GM21528 (cell line): Measurements from ENCODE around the gene SEPHS1.
"Not testable (repeated sequence)": the region's sequence is repeated elsewhere in the genome, so short reads cannot be mapped to it uniquely, and the experiment has no call there.

ENCODE experiments used
- ATAC-seq: cut with Tn5 transposase; IDR thresholded peaks from one replicate; pipeline ENCODE4 v1.9.1; 2021; ENCODE audit warnings: mild to moderate bottlenecking, moderate library complexity; ENCODE audit not compliant: unreplicated experiment, low FRiP score

The SEPHS1 gene

GRCh38 chr10:13291821-13292773, 56.0 kb downstream of the SEPHS1 start:
- ATAC-seq: no peak

DNA sequence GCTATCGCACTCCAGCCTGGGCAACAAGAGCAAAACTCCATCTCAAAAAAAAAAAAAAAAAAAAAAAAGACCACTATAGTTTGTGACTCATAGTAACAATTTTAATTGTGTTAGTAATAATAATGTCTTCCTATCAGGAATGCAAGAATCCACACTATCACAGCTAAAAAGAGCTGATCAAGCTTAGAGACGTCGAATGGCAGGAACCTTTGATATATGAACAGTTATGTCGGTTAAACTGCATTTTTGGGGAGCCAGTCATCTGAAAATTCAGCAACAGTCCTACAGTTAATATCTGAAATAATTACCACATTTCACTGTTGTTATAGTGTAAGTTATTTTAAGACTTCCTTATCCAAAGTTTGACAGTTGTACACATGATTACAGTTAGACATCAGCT, 57.0 kb downstream of the SEPHS1 start:
- ATAC-seq: no peak

DNA sequence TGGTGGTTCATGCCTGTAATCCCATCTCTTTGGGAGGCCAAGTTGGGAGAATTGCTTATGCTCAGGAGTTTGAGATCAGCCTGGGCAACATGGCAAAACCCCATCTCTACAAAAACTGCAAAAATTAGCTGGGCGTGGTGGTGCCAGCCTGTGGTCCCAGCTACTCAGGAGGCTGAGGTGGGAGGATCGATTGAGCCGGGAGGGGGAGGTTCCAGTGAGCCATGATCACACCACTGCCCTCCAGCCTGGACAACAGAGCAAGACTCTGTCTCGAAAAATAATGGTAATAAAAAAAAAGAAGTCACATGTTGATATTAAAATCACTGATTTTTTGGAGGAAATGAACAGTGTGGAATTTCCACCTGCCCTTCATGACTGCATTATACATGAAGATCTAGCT, 64.0 kb downstream of the SEPHS1 start:
- ATAC-seq: no peak

DNA sequence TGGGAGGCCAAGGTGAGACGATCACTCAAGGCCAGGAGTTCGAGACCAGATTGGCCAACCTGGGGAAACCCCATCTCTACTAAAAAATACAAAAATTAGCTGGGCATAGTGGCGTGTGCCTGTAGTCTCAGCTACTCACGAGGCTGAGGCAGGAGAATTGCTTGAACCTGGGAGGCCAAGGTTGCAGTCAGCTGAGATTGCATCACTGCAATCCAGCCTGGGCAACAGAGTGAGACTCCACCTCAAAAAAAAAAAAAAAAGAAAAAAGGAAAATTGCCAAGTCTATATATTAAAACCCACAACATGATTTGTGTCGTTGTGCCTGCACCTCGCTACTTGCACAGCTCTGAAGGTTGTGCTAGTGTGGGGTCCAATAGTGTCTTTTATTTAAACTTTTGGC, 65.7 kb downstream of the SEPHS1 start:
- ATAC-seq: not testable (repeated sequence)

- no peak for ATAC-seq
These were observed 71.2 kb downstream of the SEPHS1 start for GRCh38 chr10:13276749-13277365.

GRCh38 chr10:13276146-13276545, 71.9 kb downstream of the SEPHS1 start:
- not testable (repeated sequence) for ATAC-seq

- ATAC-seq: no peak
These were observed 75.9 kb downstream of the SEPHS1 start for GRCh38 chr10:13272164-13272571.

DNA sequence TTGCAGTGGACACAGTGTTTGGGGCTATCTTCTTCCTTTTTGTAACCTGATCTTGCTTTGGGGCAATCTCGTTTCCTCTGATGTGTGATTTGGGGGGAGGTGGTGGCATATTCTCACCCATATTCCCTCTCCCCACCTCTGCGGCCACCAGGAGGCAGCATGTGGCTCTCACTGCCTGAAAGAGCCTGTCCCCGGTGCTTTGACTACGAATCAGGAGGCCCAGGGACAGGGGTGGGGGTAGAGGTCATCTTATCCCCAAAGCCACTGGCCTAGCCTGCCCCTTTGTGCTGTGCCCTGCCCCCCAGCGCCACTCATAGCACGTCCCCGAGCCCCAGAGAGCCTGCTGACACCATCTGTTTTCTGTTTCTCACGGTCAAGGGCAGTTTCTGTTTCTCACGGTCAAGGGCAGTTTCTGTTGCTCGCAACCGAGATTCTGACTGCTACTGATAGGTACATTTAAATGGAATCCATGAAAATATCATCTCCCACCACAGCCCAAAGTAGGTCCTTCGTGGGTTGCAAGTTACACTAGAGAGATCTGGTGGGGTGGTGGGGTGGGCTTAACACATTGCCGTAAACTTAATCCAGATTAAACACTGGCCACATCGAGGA, 76.4 kb downstream of the SEPHS1 start:
- no peak for ATAC-seq

- no peak for ATAC-seq
These were observed 77.1 kb downstream of the SEPHS1 start for GRCh38 chr10:13270877-13271551.

DNA sequence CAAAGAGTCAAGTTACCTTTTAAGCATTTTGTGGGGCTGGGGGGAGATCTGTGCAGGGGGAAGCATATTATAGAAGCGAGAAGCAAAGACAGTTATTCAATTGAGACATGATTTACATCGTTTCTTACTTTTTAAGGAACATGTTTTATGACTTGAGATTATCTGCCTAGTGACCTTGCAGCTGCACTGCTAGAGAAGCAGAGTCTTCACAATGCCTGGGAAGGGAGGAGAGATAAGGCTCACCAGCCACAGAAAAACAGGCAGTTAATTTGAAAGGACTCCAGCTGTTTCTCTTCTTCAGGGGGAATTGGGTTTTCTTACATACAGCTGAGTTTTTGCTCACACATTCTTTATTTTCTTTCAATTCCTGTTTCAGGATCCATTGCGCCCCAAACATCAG, 79.3 kb downstream of the SEPHS1 start:
- no peak for ATAC-seq

- ATAC-seq: no peak
These were observed 79.8 kb downstream of the SEPHS1 start for GRCh38 chr10:13268310-13268709.
